ENCODE results near the gene ENTPD5. TPM values are rescaled to one million over a fixed set of nuclear protein-coding genes. Genes with fewer than 3 reads are reported as not detected.

Gene ENTPD5
- total RNA-seq, 3 donors from 2014 or later: 10.2 to 52.1 (median 25.0) TPM

GRCh38 chr14:74062809-74063150, 43.7 kb upstream of the ENTPD5 start:
- H3K27me3 ChIP-seq: no peaks in the 10 kb centered on the region
- no peaks in the 10 kb centered on the region for H3K9me3 ChIP-seq
- intact Hi-C loops (cut with DNase I; ENCODE audit: low total_unique reads): no loop called here
- no peak for TF ChIP-seq CTCF (IDR thresholded peaks at IDR 0.05)
- no peak for TF ChIP-seq POLR2AphosphoS5 (IDR thresholded peaks at IDR 0.05)
- no peak for TF ChIP-seq POLR2A (IDR thresholded peaks at IDR 0.05)
- DNase-seq (ENCODE audit: low spot score in 2 of 2): no peak
- no peaks in the 10 kb centered on the region for H3K4me1 ChIP-seq
- no peak overlapping the region for H3K27ac ChIP-seq
- no peaks in the 10 kb centered on the region for H3K36me3 ChIP-seq
- H3K4me3 ChIP-seq: no peak overlapping the region

- no peaks in the 10 kb centered on the region for H3K36me3 ChIP-seq
- no peak for TF ChIP-seq POLR2A (IDR thresholded peaks at IDR 0.05)
- TF ChIP-seq POLR2AphosphoS5 (IDR thresholded peaks at IDR 0.05): no peak
- TF ChIP-seq CTCF (IDR thresholded peaks at IDR 0.05): no peak
These were observed 30.9 kb upstream of the ENTPD5 start for GRCh38 chr14:74049876-74050495.

GRCh38 chr14:74048281-74048680, 29.2 kb upstream of the ENTPD5 start:
- Histone ChIP-seq H3K27ac (no peak overlapping the region), H3K27me3 (no peaks in the 10 kb centered on the region), H3K9me3 (no peaks in the 10 kb centered on the region), H3K36me3 (no peaks in the 10 kb centered on the region), H3K4me3 (no peak overlapping the region), H3K4me1 (no peaks in the 10 kb centered on the region)
- DNase-seq (ENCODE audit: low spot score in 2 of 2): no peak
- intact Hi-C loops (cut with DNase I; ENCODE audit: low total_unique reads): no loop called here
- TF ChIP-seq POLR2A (IDR thresholded peaks at IDR 0.05): no peak
- TF ChIP-seq POLR2AphosphoS5 (IDR thresholded peaks at IDR 0.05): no peak
- TF ChIP-seq CTCF (IDR thresholded peaks at IDR 0.05): no peak

More at GRCh38 chr14:74049876-74050495, 30.9 kb upstream of the ENTPD5 start:
- H3K27ac ChIP-seq: no peak overlapping the region
- no peak for DNase-seq (ENCODE audit: low spot score in 2 of 2)
- intact Hi-C loops (cut with DNase I; ENCODE audit: low total_unique reads): no loop called here
- no peaks in the 10 kb centered on the region for H3K27me3 ChIP-seq
- no peak overlapping the region for H3K4me3 ChIP-seq
- H3K9me3 ChIP-seq: no peaks in the 10 kb centered on the region
- no peaks in the 10 kb centered on the region for H3K4me1 ChIP-seq

- no peak for DNase-seq (ENCODE audit: low spot score in 2 of 2)
- Histone ChIP-seq H3K27me3 (no peaks in the 10 kb centered on the region), H3K36me3 (no peaks in the 10 kb centered on the region)
These were observed 26.4 kb upstream of the ENTPD5 start for GRCh38 chr14:74045522-74045921.

GRCh38 chr14:74042296-74042695, 23.2 kb upstream of the ENTPD5 start:
- no peak for TF ChIP-seq CTCF (IDR thresholded peaks at IDR 0.05)
- TF ChIP-seq POLR2AphosphoS5 (IDR thresholded peaks at IDR 0.05): no peak
- TF ChIP-seq POLR2A (IDR thresholded peaks at IDR 0.05): no peak
- H3K27me3 ChIP-seq: no peaks in the 10 kb centered on the region
- no peaks in the 10 kb centered on the region for H3K4me1 ChIP-seq
- H3K36me3 ChIP-seq: no peaks in the 10 kb centered on the region
- no peak overlapping the region for H3K4me3 ChIP-seq
- no peak for DNase-seq (ENCODE audit: low spot score in 2 of 2)
- no peak overlapping the region for H3K27ac ChIP-seq
- intact Hi-C loops (cut with DNase I; ENCODE audit: low total_unique reads): no loop called here
- no peaks in the 10 kb centered on the region for H3K9me3 ChIP-seq

More at GRCh38 chr14:74045522-74045921, 26.4 kb upstream of the ENTPD5 start:
- Histone ChIP-seq H3K9me3 (no peaks in the 10 kb centered on the region), H3K4me1 (no peaks in the 10 kb centered on the region), H3K4me3 (no peak overlapping the region), H3K27ac (no peak overlapping the region)
- TF ChIP-seq POLR2A (IDR thresholded peaks at IDR 0.05): no peak
- no peak for TF ChIP-seq CTCF (IDR thresholded peaks at IDR 0.05)
- TF ChIP-seq POLR2AphosphoS5 (IDR thresholded peaks at IDR 0.05): no peak
- intact Hi-C loops (cut with DNase I; ENCODE audit: low total_unique reads): no loop called here
